Middle frontal gyrus (tissue), 1 donor: ENCODE data around the gene WNK2.
"Not testable (repeated sequence)": the region's sequence is repeated elsewhere in the genome, so short reads cannot be mapped to it uniquely, and the experiment has no call there.

Experiments
- DNase-seq: peaks from one replicate; pipeline ENCODE4 v3.0.0-alpha.2; 2015; ENCODE audit warnings: low spot score; ENCODE audit errors: extremely low spot score

WNK2 gene

DNA sequence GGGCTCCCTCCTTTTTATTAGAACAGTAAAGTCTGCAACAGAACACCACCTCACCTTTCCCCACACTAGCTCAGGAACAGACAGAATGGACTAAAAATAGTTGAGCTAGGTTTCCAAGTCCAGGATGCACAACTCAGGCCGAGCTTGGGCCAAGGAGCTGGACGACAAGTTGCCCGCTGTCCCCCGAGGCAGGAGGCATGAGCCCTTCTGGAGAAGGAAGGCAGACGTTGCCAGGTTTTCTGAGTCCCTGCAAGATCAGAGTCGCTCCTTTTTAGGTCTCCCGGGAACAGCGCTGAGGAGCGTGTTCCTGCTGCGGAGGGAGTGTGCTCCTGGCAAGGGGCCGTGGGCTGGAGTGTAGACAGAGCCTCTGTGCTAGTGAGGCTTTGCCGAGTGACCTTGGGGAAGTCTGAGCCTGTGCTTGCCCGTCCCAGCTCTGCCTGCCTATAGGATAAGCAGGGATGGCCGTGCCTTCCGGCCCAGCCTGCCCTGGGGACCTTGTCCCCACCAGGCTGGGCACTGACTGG lies 121.6 kb downstream of the WNK2 start:
- DNase-seq, result no peak

DNA sequence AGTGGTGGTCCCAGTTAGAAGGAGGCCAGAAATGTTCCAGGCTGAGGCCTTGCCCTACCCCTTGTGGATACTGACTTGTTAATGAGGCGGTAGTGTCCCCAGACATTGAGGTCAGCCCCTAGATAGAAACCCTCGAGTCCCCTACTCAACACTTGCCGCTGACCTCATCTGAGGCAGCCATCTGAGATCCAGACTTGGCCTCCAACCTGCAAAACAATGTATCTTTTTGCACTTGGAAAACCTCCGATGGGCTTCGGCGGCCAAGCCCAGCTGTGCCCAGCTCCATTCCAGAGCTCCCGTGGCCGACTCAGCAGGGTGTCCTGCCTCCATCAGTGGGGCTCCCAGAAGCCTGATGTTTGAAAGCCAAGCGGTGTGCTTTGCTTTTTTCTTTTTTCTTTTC lies 122.1 kb downstream of the WNK2 start:
- DNase-seq, result no peak

DNA sequence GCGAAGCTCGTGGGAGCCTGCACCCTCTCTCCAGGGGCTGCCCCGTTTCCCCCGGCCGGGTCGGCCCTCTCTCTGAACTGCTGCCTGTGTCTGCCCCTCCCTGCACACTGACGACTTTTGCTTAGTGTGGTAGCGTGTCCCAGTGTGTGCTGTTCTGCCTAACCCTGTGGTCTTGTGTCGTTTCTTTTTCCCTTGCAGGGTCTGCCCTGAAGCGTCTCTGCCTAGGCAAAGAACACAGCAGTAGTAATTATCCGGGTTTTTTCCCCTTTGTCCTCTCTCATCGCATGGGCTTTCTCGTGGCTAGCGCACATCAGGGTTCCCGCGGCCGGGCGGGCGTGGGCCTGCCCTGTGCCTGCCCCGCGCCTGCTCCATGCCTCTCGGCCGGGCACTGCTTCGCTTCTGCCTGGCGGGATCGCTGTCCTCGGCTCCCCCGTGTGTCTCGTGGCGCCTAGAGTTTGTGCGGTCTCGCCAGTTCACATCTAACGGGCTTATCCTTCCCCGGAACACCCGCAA lies 122.7 kb downstream of the WNK2 start:
- no peak for DNase-seq

DNA sequence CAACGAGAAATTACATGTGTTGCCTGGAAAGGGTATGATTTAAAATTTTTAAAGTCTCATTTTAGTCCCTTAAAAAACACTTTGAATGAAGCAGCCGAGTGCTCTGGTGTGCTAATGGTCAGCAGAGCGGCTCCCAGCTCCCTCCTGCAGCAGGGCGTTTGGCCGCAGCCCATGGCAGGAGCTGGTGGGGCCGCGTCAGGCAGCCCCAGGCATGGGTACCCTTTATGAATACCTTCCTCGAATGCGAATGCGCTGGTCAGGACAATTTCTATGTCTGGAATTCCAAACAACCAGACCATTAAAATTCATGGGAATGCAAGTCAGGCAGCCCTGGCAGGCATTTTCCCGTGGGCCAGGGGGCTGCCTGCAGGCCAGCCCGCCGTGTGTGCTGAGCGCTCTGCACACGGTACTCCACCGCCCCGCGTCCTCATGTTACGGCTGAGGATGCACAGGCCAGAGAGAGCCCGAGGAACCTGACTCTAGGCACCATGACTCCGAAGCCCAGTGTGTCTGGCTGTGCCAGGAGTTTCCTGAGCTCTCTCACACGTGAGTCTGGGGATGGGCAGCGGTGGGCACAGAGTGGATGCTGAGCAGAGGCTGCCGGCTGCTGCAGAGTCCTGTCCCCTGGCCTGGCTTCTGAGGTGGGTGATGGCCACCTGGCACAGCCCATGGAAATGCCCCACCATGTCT lies 123.7 kb downstream of the WNK2 start:
- no peak for DNase-seq

DNA sequence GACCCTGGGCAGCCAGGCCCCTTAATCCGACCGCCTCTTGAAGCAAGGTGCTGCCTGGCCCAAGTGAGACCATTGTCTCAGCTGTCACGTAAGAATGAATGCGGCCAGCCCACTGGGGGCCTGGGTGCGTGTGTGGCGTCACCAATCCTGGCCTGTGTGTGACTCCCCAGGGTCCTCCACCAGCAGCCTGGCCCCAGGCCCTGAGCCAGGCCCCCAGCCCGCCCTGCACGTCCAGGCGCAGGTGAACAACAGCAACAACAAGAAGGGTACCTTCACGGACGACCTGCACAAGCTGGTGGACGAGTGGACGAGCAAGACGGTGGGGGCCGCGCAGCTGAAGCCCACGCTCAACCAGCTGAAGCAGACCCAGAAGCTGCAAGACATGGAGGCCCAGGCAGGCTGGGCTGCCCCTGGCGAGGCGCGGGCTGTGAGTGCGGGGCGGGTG lies 124.2 kb downstream of the WNK2 start:
- no peak for DNase-seq

DNA sequence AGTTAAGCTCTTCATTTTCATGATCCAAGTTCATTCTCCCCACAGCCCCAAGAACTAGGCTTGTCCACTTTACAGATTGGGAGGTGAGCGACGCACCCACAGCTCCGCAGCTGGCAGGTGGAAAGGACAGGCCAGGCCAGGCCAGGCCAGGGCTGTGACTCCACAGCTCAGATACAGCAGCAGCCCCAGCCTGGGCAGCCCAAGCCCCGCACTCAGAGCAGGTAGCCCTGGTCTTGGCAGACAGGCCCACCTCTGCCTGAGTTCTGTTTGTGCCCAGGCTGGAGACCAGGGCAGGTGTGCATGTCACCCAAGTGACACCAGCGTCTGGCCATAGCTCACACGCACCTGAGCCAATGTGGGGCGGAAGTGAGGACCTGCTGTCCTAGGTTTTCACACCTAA lies 124.7 kb downstream of the WNK2 start:
- DNase-seq, result no peak

DNA sequence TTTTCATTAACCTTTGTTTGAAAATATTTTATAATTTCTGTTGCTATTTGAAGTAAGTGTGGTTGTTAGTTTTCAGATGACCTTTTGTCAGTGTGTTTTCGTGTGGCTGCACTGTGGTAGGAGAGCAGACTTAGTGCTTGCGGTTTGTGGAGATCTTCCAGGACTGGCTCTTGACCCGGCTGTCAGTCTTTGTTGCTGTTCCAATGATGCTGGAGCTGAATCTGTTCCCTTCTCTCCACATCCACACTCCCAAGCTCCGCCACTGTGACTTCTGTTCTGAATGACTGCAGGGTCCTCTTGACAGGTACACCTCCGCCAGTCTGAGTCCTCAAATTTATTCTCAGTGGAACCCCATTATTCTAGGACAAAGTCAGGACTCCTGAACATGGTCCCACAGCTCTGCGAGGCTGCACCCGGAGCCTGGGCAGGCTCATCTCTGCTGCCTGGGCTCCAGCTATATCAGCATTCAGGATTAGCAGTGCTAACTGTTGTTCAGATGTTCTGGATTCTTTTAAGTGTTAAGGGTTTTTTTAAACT lies 126.0 kb downstream of the WNK2 start:
- no peak for DNase-seq

DNA sequence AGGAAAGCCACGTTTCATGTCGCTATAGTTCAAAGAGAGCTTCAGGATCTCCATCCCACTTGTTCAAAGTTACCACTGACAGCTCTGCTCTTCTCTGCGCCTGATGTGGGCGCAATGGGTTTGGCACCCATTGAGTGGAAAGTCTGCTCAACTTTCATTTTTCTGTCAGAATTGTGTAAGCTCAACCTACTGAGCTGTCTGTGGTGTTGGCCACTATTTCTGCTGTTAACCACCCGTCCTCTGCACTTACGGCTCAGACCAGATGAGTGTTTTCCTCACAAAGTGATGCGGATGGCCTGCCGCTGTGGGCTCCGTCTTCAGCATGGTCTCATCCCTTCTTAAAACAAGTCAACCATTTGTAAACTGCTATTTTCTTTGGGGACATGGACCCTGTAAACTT lies 131.2 kb downstream of the WNK2 start:
- DNase-seq, result no peak

DNA sequence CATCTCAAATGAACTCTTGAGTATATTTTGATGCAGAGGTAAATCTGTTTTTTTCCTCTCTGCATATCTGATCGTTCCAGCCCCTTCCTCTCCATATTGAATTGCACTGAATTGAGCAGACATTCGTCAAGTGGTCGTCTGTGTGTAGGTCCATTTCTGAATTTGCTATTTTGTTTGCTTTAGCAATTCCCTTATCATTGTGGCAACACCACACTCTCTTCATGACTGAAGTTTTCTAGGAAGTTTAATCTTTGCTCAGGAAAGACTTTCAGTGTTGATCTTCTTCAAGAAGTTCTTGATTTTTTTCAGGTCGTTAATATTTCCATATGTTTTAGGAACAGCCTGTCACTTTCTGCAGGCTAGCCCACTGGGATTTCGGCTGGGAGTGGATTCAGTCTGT lies 132.0 kb downstream of the WNK2 start:
- no peak for DNase-seq

DNA sequence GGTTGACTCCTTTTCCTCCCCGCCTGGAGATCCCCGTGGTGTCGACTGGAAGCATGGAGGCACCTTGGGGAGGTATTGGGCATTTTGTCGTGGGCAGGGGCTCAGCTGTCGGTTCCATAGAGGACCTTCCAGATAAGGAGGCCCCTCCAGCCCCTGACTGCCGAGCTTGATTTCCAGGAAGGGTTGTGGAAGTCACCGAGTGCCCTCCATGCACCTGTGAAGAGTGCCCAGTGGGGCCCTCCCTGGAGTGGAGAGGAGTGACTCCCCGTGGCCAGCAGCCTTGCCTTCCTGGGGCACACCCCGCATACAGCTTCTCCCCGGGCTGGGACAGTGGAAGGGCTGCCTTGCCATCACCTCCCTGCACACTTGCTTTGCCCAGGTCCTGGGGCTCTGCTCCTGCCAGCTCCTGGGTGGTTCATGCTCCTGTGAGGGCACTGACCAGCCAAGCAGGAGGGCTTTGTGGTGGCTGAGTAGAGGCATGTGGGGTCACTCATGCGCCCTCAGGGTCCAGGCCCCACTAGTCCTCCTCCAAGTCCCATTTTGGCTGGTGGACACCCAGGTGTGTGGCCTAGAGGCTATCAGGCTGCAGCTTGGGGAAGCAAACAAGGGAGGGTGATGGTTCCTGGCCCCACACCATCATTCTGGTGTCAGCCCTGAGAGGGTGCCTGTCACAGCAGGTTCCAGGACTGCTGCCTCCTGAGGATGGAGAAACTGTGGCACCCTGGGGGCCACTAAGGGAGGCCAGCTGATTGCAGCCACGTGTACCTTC lies 133.0 kb downstream of the WNK2 start:
- DNase-seq, result no peak

DNA sequence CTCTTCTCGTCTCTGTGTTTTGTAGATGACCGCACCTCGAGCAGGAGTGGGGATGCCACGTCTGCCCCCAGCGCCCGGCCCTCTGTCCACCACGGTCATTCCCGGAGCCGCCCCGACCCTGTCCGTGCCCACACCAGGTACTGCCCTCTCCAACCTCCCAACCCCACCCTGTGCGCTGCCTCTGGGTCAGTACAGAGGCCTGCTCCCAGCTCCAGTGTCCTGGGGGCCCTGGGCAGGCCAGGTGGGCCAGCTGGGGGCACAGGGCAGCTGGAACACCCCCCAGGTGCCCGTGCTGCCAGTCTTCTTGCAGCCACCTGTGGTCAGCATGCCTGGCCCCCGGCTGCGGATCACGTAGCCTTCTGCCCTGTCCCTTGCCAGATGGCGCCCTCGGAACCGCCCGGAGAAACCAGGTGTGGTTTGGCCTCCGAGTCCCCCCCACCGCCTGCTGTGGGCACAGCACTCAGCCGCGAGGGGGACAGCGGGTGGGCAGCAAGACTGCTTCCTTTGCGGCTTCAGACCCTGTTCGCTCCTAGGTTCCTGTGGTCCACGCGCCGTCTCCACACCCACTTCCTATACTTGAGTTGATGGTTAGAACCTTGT lies 133.7 kb downstream of the WNK2 start:
- no peak for DNase-seq

DNA sequence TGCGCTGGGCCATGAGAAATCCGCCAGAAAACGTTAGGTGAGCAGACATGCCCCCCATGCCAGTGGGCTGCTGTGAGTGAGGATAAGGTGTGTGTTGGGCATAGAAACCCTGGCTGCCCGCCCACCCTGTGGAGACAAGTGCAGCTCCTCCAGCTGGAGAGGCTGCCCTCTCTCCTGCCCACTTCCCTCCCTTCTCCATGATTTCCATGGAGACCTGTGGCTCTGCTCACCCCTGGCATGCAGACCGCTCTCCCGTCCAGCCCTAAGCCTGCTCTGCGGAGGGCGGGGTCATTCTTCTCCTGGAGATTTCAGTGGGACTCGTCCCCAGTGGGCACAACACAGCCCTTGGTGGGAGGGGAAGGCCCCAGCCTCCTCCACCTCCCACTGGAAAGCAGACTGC lies 134.5 kb downstream of the WNK2 start:
- no peak for DNase-seq

DNA sequence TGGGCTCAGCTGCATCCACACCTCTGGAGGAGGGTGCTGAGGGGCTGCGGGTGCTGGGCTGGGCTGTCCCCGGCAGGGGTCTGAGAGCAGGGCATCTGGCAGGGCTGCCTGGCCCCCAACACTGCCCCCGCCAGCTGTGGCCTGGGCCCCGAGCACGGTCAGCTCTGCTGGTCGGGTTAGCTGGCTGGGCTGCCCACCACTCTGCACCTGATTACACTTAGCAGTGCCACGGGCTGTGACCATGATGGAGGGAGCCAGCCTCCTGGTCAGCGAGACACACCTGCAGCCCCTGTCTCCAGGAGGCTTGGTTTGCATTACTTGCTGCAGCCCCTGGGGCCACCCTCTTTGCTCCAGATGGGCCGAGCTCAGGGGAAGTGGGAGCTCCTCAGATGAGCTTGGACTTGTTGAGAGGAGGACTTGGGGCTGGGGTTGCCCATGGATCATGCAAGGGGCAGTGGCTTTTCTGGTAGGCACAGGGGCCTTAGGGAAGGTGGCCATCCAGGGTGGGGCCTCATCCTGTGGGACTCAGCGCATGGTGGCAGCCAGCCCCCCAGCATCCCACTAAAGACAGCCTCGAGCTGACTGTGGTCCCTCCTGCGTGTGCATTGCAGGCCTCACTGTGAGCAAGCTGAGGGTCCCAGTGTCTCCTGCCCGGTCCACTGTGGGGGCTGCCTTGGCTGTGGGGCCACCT lies 135.5 kb downstream of the WNK2 start:
- DNase-seq, result no peak

DNA sequence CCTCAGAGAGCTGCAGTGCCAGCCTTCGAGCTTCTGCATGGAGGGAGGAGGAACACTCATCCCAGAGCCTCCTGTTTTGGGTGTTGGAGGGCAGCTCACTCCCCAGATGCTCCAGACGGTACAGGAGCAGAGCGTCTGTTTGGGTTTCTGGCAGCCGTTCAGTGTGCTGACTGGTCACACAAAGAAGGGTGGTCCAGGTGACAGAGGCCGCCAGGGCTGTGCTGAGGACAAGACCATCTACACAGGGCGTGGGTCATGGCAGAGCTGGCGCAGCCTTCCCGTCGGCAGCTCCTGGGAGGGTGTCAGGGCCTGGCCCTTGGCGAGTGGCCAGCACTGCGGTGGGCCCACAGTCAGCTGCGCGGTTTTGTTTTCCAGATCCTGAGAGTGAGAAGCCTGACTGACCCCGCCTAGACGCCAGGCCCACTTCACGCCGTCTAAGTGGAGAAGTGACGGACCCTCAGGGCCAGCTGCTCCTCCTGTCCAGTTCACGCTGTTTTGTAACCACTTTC lies 136.1 kb downstream of the WNK2 start:
- no peak for DNase-seq

DNA sequence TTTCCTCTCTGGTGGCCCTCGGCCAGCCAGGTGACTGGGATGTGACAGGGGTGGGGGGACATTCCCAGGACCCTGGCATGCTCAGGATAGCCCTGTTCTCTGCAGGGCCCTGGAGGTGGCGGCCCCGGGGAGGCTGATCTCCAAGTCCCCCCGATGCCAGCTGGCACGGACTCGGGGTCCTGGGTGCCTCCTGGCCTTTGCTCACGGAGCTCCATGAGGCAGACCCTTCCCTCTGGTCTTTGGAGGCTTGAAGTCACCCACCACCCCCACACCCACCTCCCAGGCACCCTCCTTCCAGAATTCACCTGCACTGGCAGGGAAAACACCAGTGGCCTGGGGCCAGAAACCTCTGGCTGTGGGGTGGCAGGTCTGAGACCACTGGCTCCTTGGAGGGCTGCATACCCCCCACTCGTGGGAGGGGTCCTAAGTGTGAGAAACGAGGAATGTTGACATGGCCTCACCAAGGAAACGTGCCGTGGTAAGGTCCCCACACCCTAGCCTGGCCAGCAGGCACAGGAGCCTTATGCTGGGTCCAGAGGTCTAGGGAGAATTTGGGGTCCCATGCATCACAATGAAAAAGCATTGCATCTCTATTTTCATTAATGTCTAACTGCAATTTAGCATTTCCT lies 136.8 kb downstream of the WNK2 start:
- no peak for DNase-seq

DNA sequence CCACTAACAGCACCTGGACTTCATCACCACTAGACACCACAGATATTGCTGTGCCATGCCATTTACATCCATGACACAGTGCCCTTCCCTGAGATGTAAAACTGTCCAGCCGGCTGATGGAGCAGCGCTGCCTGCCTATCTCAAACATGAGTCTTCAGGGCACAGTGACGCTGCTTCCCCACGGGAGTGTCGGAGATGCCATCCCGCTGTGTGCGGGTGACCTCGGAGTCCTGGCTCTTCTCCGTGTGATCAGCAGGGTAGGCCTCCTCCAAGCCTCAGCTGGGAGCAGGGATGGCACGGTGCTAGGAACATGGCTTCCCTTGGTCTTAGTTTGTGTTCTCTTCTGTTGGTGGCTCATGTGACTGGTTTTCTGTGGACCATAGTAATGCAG lies 137.3 kb downstream of the WNK2 start:
- DNase-seq, result no peak

DNA sequence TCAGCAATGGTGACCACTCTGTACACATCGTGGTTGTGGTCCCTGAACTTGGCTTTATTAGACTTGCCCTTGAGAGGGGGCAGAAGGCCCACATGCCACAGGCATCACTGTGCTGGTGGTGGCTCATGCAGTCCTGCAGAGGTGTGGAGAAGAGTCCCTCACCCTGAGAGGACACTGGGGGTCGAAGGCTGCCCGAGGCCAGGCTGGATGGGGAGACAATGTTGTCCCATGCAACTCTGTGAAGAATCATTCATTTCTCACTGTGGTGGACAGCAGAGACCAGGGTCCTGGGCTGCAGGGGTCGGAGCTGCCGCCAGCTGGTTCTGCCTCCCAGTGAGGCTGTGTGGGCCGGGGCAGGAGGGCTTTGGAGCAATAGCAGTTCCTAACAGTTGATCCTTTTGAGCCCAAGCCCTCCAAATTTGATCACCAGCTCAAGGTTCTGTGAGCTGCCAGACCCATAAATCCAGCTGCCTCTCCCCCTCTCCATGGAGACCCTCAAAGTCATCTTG lies 139.6 kb downstream of the WNK2 start:
- DNase-seq, result not testable (repeated sequence)

DNA sequence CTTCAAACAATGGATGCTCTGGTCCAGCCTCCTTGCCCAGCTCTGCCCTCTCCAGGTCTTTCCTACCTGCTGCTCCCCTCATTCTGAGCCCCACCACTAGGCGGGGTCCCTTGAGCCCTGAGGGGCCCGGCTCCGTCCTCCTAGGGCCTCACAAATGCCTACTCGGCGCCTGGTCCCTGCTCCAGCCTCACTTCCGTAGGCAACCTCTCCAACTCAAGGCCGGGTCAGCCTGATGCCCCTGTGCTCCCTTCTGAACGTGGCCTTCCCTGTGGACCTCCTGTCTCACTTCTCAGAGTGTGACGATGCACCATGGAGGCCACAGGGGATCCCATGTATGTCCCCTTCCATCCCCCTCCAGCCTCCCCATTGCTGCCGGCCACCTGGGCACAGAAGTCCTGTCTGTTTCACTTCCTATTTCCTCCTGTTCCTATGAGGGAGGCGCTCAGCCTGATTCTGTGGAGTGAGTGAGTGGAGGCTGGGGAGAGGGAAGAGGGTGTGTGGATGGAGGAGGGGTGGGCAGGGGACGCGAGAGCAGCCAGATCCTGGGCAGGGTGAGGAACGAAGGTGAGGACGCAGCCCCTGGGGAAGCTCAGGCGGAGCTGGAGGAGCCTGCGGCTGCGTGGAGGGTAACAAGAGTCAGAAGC lies 140.4 kb downstream of the WNK2 start:
- no peak for DNase-seq

DNA sequence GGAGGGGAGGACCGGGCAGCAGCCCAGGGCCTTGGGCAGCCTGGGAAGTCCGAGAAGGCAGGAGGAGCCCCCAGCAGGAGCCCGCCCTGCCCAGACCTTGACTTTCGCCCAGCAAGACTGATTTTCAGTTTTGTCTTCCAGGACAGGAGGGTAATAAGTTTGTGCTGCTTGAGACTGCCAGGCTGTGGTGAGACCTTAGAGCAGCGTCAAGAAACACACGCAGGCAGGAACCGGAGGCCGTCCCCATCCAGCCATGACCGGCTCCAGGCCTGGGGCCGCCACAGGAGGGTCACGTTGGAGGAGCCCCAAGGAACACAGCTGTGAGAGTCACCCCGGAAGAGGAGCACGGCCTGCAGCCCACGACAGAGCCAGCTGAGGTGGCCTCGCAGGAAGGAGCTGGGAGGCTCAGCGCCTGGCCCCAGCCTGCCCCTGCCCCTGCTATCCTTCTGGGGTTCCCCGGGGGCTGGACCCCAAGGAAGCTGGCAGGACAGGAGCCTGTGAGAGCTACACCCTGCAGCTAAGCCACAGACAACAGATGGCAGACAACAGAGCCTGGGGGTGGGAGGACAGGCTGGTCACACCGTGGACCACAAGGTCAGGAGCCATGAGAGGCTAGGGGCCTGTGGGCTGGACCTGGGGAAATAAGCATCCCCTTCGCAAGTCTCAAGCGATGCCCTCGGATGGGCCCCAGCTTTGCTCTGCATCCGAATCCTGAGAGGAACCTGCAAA lies 141.5 kb downstream of the WNK2 start:
- DNase-seq, result no peak
